K562 treated with DMSO at 1 percent for 48 hours (cell line): ENCODE data around the gene ABLIM1. TPM values are rescaled to one million over a fixed set of nuclear protein-coding genes. Genes with fewer than 3 reads are reported as not detected.

Source experiments
- total RNA-seq: library from RNA; unstranded; fragments of 300-600 nt; gene quantifications from 2 replicates; pipeline ENCODE4 v1.2.3, GENCODE V29; 2022; ENCODE audit warnings: low replicate concordance; ENCODE audit errors: extremely low read depth

Gene ABLIM1
- not detected in 2 replicates for total RNA-seq

DNA sequence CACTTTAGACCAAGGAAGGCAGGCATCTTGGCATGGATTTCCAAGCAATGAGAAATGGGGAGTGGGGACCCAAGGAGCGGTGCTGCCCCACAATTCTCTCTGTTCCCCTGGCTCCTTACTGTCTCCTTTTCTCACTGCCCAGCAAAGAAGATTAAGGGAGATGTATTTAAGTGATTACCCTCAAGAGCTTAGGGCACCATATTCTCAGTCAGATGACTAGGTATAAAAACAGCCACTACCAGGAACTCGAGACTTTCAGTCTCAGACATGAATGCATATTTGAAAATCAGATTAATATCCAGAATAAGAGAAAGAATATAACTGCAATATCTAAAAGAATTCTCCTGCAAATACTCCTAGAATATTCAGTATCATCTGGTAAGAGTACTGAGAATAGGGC lies at the start of gene ABLIM1:
Gene ABLIM1, minus strand, starts transcription at position 101 of the 400 bp plus-strand sequence. Its CDS starts 75 bp downstream, at position 26.

GRCh38 chr10:114404171-114405010 lies 253.7 kb downstream of the ABLIM1 start, which contains the start of gene AFAP1L2:
Gene AFAP1L2, minus strand, starts transcription at chr10:114404502. Its CDS starts 47 bp downstream, at chr10:114404455.

Other genes with a start within 250 kb of the ABLIM1 start
- gene FHIP2A, start 163.5 kb upstream of the ABLIM1 start, total RNA-seq: not detected in 2 replicates